Loucy (cell line): ENCODE data around the gene COX20.

Experiments
- H2AFZ ChIP-seq: fragments of 200-600 bp; sonication (generic); 2 replicates; pipeline ENCODE4 v1.6.0; 2016; ENCODE audit warnings: antibody characterized with exemption, mild to moderate bottlenecking, low read length, moderate library complexity
- H3F3A ChIP-seq: fragments of 200-600 bp; 2 replicates; pipeline ENCODE4 v1.6.0; 2016; ENCODE audit warnings: antibody characterized with exemption, low read depth, mild to moderate bottlenecking
- H3K27me3 ChIP-seq: fragments of 200-600 bp; sonication (generic); 2 replicates; pipeline ENCODE4 v1.6.1; 2014; ENCODE audit warnings: low read length, mild to moderate bottlenecking; ENCODE audit not compliant: insufficient read depth, poor library complexity, severe bottlenecking
- H3K36me3 ChIP-seq: fragments of 200-600 bp; sonication (generic); 2 replicates; pipeline ENCODE4 v1.6.1; 2016; ENCODE audit warnings: low read length; ENCODE audit not compliant: insufficient read depth
- H3K4me1 ChIP-seq: fragments of 200-600 bp; sonication (generic); 2 replicates; pipeline ENCODE4 v1.5.1; 2014; ENCODE audit warnings: low read length, mild to moderate bottlenecking; ENCODE audit not compliant: insufficient read depth, poor library complexity, severe bottlenecking
- H3K4me2 ChIP-seq: fragments of 200-600 bp; sonication (generic); 2 replicates; pipeline ENCODE4 v1.6.0; 2014; ENCODE audit warnings: antibody characterized with exemption, low read length, low read depth, mild to moderate bottlenecking; ENCODE audit not compliant: poor library complexity, severe bottlenecking
- H3K4me3 ChIP-seq: fragments of 200-600 bp; sonication (generic); 2 replicates; pipeline ENCODE4 v1.5.1; 2014; ENCODE audit warnings: low read length, mild to moderate bottlenecking, mixed read lengths; ENCODE audit not compliant: poor library complexity, severe bottlenecking
- H3K79me2 ChIP-seq: fragments of 200-600 bp; sonication (generic); 2 replicates; pipeline ENCODE4 v1.6.1; 2014; ENCODE audit warnings: low read length; ENCODE audit not compliant: insufficient read depth
- H3K9ac ChIP-seq: fragments of 200-600 bp; sonication (generic); 2 replicates; pipeline ENCODE4 v1.6.0; 2014; ENCODE audit warnings: mild to moderate bottlenecking, low read depth, low read length, moderate library complexity; ENCODE audit not compliant: poor library complexity, severe bottlenecking
- H3K9me2 ChIP-seq: fragments of 200-600 bp; sonication (generic); replicated peaks from 2 replicates; pipeline ENCODE4 v1.6.1; 2016; ENCODE audit warnings: low read depth, low read length, mixed read lengths
- H3K9me3 ChIP-seq: fragments of 200-600 bp; sonication (generic); 2 replicates; pipeline ENCODE4 v1.6.1; 2014; ENCODE audit warnings: mild to moderate bottlenecking, antibody characterized with exemption, low read length, low read depth; ENCODE audit not compliant: insufficient read depth
- H4K20me1 ChIP-seq: fragments of 200-600 bp; sonication (generic); 2 replicates; pipeline ENCODE4 v1.6.0; 2014; ENCODE audit warnings: antibody characterized with exemption, low read length, mild to moderate bottlenecking; ENCODE audit not compliant: insufficient read depth, poor library complexity, severe bottlenecking
- CTCF ChIP-seq: fragments of 200-600 bp; sonication (generic); conservative IDR thresholded peaks from 2 replicates; pipeline ENCODE4 v1.5.1; 2014; ENCODE audit warnings: mild to moderate bottlenecking, antibody characterized with exemption, low read length
- EZH2phosphoT487 ChIP-seq: fragments of 200-600 bp; IDR thresholded peaks from 2 replicates; pipeline ENCODE4 v1.6.1; 2018; ENCODE audit warnings: antibody characterized with exemption, mild to moderate bottlenecking, moderate library complexity, borderline replicate concordance

The COX20 gene

GRCh38 chr1:244852694-244853093 is 17.2 kb downstream of the COX20 start:
- Histone ChIP-seq H3K9me2 (no peaks in the 10 kb centered on the region), H3K4me1 (peaks cover 44% of the 10 kb centered on the region), H4K20me1 (peaks cover 90% of the 10 kb centered on the region), H3F3A (peaks cover 4% of the 10 kb centered on the region; the same call in 1 of the 2 replicates), H3K4me2 (peak overlapping the region; percentile 11), H3K36me3 (peaks cover 89% of the 10 kb centered on the region), H3K9me3 (no peaks in the 10 kb centered on the region), H3K79me2 (peaks cover 67% of the 10 kb centered on the region), H3K4me3 (no peak overlapping the region), H3K27me3 (no peaks in the 10 kb centered on the region), H2AFZ (no peak overlapping the region), H3K9ac (no peak overlapping the region)
- TF ChIP-seq EZH2phosphoT487, result no peak
- TF ChIP-seq CTCF, result no peak

- H3K79me2 ChIP-seq, result peaks cover 82% of the 10 kb centered on the region
- no peak overlapping the region for H2AFZ ChIP-seq
- H3K36me3 ChIP-seq, result peaks cover 91% of the 10 kb centered on the region
These were observed 18.7 kb downstream of the COX20 start for GRCh38 chr1:244854166-244854565.

GRCh38 chr1:244854865-244855578 is 19.6 kb downstream of the COX20 start:
- Histone ChIP-seq H3K4me2 (peak overlapping the region; percentile 99), H3F3A (peaks cover 4% of the 10 kb centered on the region; the same call in 1 of the 2 replicates), H3K9me3 (no peaks in the 10 kb centered on the region), H3K9ac (no peak overlapping the region), H3K4me3 (peak overlapping the region; percentile 32), H3K79me2 (peaks cover 90% of the 10 kb centered on the region), H3K4me1 (peaks cover 66% of the 10 kb centered on the region), H3K9me2 (no peaks in the 10 kb centered on the region), H3K27me3 (no peaks in the 10 kb centered on the region), H2AFZ (no peak overlapping the region), H3K36me3 (peaks cover 96% of the 10 kb centered on the region), H4K20me1 (peaks cover 98% of the 10 kb centered on the region)
- TF ChIP-seq CTCF, result no peak
- no peak for TF ChIP-seq EZH2phosphoT487

More at GRCh38 chr1:244854166-244854565, 18.7 kb downstream of the COX20 start:
- Histone ChIP-seq H3K4me3 (no peak overlapping the region), H4K20me1 (peaks cover 98% of the 10 kb centered on the region), H3K9me3 (no peaks in the 10 kb centered on the region), H3K9me2 (no peaks in the 10 kb centered on the region), H3K4me2 (peak overlapping the region; percentile 11), H3K4me1 (peaks cover 58% of the 10 kb centered on the region), H3F3A (peaks cover 4% of the 10 kb centered on the region; the same call in 1 of the 2 replicates), H3K27me3 (no peaks in the 10 kb centered on the region), H3K9ac (no peak overlapping the region)
- no peak for TF ChIP-seq CTCF
